Gastrocnemius medialis (tissue), 4 donors: ENCODE data around the gene FAM24B. TPM values are rescaled to one million over a fixed set of nuclear protein-coding genes. Genes with fewer than 3 reads are reported as not detected.

Experiments
- ATAC-seq, 2 donors: fragments of 150-250 bp; one replicate each; pipeline ENCODE4 v1.9.1; 2016
- DNase-seq, 2 donors: peaks; one replicate each; pipeline ENCODE4 v3.0.0-alpha.2; 2019
- H3K27ac ChIP-seq, 4 donors: fragments of 200-600 bp; sonication (generic); 1 replicate in 1 of 4; 2 replicates in 3 of 4; pipeline ENCODE4 v1.5.1; 2016 to 2018; ENCODE audit warnings: mild to moderate bottlenecking in 2 of 4, moderate library complexity in 1 of 4
- H3K27me3 ChIP-seq, 3 donors: fragments of 200-600 bp; sonication (generic) in 2 of 3; 1 replicate in 1 of 3; 2 replicates in 2 of 3; pipeline versions ENCODE4 v1.5.1 to v1.6.0; 2016 to 2019; ENCODE audit warnings: mild to moderate bottlenecking in 1 of 3, moderate library complexity in 1 of 3
- H3K36me3 ChIP-seq, 2 donors: fragments of 200-600 bp; sonication (generic) in 1 of 2; one replicate each; pipeline ENCODE4 v1.5.1; 2017 to 2018
- H3K4me1 ChIP-seq, 2 donors: fragments of 200-600 bp; sonication (generic) in 1 of 2; one replicate each; pipeline ENCODE4 v1.5.1; 2016 to 2017; ENCODE audit warnings: mild to moderate bottlenecking in 2 of 2
- H3K4me3 ChIP-seq, 4 donors: fragments of 200-600 bp; sonication (generic) in 3 of 4; 1 replicate in 1 of 4; 2 replicates in 3 of 4; pipeline ENCODE4 v1.5.1; 2016 to 2019; ENCODE audit warnings: mild to moderate bottlenecking in 2 of 4
- H3K9me3 ChIP-seq, 3 donors: fragments of 200-600 bp; sonication (generic) in 2 of 3; 1 replicate in 1 of 3; 2 replicates in 2 of 3; pipeline ENCODE4 v1.5.1; 2016 to 2019
- POLR2A ChIP-seq, 2 donors: fragments of 450-650 bp; IDR thresholded peaks; one replicate each; pipeline ENCODE4 v1.6.1; 2017; ENCODE audit warnings: antibody characterized with exemption in 2 of 2, mild to moderate bottlenecking in 2 of 2, moderate library complexity in 2 of 2
- in situ Hi-C, 4 donors: fragments of 200-750 bp; cut with MboI; loops; one replicate each; pipeline versions ENCODE4 v1.15.0 to v1.8.0; 2017; ENCODE audit warnings: low sequenced_read_pairs in 4 of 4
- intact Hi-C: fragments of 100-400 bp; cut with DNase I; formaldehyde crosslinking; loops from one replicate; pipeline ENCODE4 v1.15.1; 2023; ENCODE audit warnings: low total_unique reads
- total RNA-seq, 4 donors: library from RNA; depleted of rRNA; stranded (reverse); fragments of >200 nt; gene quantifications; one replicate each; pipeline versions ENCODE4 v1.1.0 to v1.2.3, GENCODE V29; 2016
- TF ChIP-seq, protein P1 (sequence below), 5 experiments: fragments of 450-650 bp in 3 of 5; fragments of 200-600 bp in 2 of 5; sonication (generic) in 2 of 5; IDR thresholded peaks in 4 of 5; conservative IDR thresholded peaks in 1 of 5; 1 replicate in 4 of 5; 2 replicates in 1 of 5; pipeline ENCODE4 v1.5.1; 2016 to 2019; ENCODE audit warnings: antibody characterized with exemption in 5 of 5, mild to moderate bottlenecking in 3 of 5, moderate library complexity in 3 of 5

The FAM24B gene
- total RNA-seq, 4 donors from 2014 or later, result not detected

DNA sequence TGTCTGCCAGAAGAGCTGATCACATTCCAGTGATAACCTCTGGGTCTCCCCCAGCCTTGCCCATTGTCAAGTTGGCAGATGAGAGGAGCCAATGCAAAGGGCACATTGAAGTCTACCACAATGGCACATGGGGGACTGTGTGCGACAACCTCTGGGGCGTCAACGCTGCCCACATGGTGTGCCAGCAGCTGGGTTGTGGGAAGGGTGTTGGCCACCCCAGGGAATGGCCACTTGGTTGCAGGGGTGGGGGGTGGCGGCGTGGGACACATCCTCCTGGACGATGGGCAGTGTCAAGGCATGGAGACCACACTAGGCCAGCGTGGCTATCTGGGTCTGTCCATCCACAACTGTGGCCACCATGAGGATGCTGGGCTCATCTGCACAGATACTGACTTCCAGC, 77.1 kb downstream of the FAM24B start:
- no peaks in the 10 kb centered on the region for H3K4me1 ChIP-seq
- ATAC-seq (no peak), DNase-seq (no peak)
- in situ Hi-C loops (no loop called here), intact Hi-C loops (no loop called here)
- H3K9me3 ChIP-seq, result no peaks in the 10 kb centered on the region
- no peaks in the 10 kb centered on the region for H3K27me3 ChIP-seq
- no peaks in the 10 kb centered on the region for H3K36me3 ChIP-seq
- TF ChIP-seq POLR2A (IDR thresholded peaks at IDR 0.05), result no peak
- TF ChIP-seq, protein P1, sequence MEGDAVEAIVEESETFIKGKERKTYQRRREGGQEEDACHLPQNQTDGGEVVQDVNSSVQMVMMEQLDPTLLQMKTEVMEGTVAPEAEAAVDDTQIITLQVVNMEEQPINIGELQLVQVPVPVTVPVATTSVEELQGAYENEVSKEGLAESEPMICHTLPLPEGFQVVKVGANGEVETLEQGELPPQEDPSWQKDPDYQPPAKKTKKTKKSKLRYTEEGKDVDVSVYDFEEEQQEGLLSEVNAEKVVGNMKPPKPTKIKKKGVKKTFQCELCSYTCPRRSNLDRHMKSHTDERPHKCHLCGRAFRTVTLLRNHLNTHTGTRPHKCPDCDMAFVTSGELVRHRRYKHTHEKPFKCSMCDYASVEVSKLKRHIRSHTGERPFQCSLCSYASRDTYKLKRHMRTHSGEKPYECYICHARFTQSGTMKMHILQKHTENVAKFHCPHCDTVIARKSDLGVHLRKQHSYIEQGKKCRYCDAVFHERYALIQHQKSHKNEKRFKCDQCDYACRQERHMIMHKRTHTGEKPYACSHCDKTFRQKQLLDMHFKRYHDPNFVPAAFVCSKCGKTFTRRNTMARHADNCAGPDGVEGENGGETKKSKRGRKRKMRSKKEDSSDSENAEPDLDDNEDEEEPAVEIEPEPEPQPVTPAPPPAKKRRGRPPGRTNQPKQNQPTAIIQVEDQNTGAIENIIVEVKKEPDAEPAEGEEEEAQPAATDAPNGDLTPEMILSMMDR (IDR thresholded peaks at IDR 0.05 in 4 of 5, conservative IDR thresholded peaks at IDR 0.05 in 1 of 5), result no peak
- H3K4me3 ChIP-seq, result no peak overlapping the region
- no peak overlapping the region for H3K27ac ChIP-seq

Other genes starting within 250 kb of the FAM24B start
- gene C10orf120, start 179.7 kb downstream of the FAM24B start, total RNA-seq, result not detected
- under 1 TPM in 1 of 4 donors, not detected in 3; 0.09 TPM for gene CUZD1, start 33.7 kb downstream of the FAM24B start, total RNA-seq
- not detected for gene FAM24A, start 31.0 kb upstream of the FAM24B start, total RNA-seq
- gene C10orf88, start 74.6 kb upstream of the FAM24B start, total RNA-seq, result 1 to 10 TPM; 4.2 to 9.6 (median 6.8) TPM
- 1 to 10 TPM; 2.2 to 7.0 (median 4.4) TPM for gene PSTK, start 100.8 kb upstream of the FAM24B start, total RNA-seq
- gene IKZF5, start 129.2 kb upstream of the FAM24B start, total RNA-seq, result 10 to 100 TPM in 1 of 4 donors, 1 to 10 TPM in 3; 4.3 to 11.0 (median 7.7) TPM
- gene ACADSB, start 129.4 kb upstream of the FAM24B start, total RNA-seq, result 10 to 100 TPM; 16.2 to 40.2 (median 22.0) TPM